Tibial nerve (tissue), 4 donors: ENCODE measurements around the gene LRRIQ3. TPM values are rescaled to one million over a fixed set of nuclear protein-coding genes. Genes with fewer than 3 reads are reported as not detected.
"Not testable (repeated sequence)": the region's sequence is repeated elsewhere in the genome, so short reads cannot be mapped to it uniquely, and the experiment has no call there.

Experiments used
- DNase-seq, 2 donors: peaks; one replicate each; pipeline ENCODE4 v3.0.0-alpha.2; 2019; ENCODE audit warnings: low spot score in 2 of 2
- H3K27ac ChIP-seq, 4 donors: fragments of 200-600 bp; sonication (generic) in 3 of 4; one replicate each; pipeline ENCODE4 v1.5.1; 2017 to 2019; ENCODE audit warnings: mild to moderate bottlenecking in 1 of 4
- H3K27me3 ChIP-seq, 2 donors: fragments of 200-600 bp; sonication (generic) in 1 of 2; one replicate each; pipeline versions ENCODE4 v1.5.1 to v1.6.0; 2017 to 2019
- H3K36me3 ChIP-seq, 3 donors: fragments of 200-600 bp; sonication (generic); one replicate each; pipeline ENCODE4 v1.5.1; 2018 to 2019
- H3K4me1 ChIP-seq, 4 donors: fragments of 200-600 bp; sonication (generic) in 3 of 4; one replicate each; pipeline ENCODE4 v1.5.1; 2017 to 2019
- H3K4me3 ChIP-seq, 4 donors: fragments of 200-600 bp; sonication (generic) in 3 of 4; one replicate each; pipeline ENCODE4 v1.5.1; 2017 to 2019; ENCODE audit warnings: mild to moderate bottlenecking in 1 of 4, moderate library complexity in 1 of 4
- H3K9me3 ChIP-seq, 4 donors: fragments of 200-600 bp; sonication (generic) in 3 of 4; one replicate each; pipeline ENCODE4 v1.5.1; 2017 to 2019
- EP300 ChIP-seq, 2 donors: sonication (generic); formaldehyde crosslinking; IDR thresholded peaks; one replicate each; pipeline ENCODE4 v1.6.1; 2017; ENCODE audit warnings: antibody characterized with exemption in 2 of 2, mild to moderate bottlenecking in 1 of 2
- POLR2A ChIP-seq, 2 donors: fragments of 450-650 bp; IDR thresholded peaks; one replicate each; pipeline ENCODE4 v1.6.1; 2017; ENCODE audit warnings: antibody characterized with exemption in 2 of 2, mild to moderate bottlenecking in 2 of 2, moderate library complexity in 2 of 2
- WGBS, 2 donors: methylation state at CpG; one replicate each; pipeline ENCODE4 v1.1.5; 2018; 5-methylcytosine and 5-hydroxymethylcytosine counted together
- total RNA-seq, 4 donors: library from RNA; depleted of rRNA; stranded (reverse); fragments of >200 nt; gene quantifications; one replicate each; pipeline ENCODE4 v1.1.0, GENCODE V29; 2016
- TF ChIP-seq, protein P1 (sequence below), 5 experiments: fragments of 200-600 bp in 3 of 5; fragments of 450-650 bp in 2 of 5; sonication (generic) in 3 of 5; IDR thresholded peaks; one replicate each; pipeline ENCODE4 v1.5.1; 2016 to 2019; ENCODE audit warnings: antibody characterized with exemption in 5 of 5, mild to moderate bottlenecking in 3 of 5, moderate library complexity in 2 of 5

LRRIQ3 gene
- total RNA-seq, 4 donors from 2014 or later, result 0.20 to 1.3 (median 0.55) TPM

DNA sequence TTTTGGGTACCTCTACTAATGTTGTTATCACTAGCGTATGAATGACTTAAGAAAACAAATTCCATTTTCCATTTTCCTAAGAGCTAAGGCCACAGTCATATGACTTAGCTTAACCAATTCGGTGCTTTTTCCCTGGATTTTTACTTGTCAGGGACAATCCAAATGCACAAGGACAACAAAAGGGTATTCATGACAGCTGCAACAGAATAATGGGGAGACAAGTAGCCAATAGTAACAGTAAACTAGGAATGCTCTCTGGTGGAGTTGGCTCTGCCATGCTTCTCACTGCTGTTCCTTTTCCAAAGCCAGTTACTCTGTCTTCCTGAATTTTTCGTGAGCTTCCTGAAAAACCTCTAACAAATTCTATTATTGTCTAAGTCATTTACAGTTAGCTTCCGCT, 52.9 kb downstream of the LRRIQ3 start:
- H3K27ac ChIP-seq, result no peak overlapping the region
- H3K9me3 ChIP-seq, result peaks cover 0 to 6% (median 0%) of the 10 kb centered on the region in 4 donors
- DNase-seq, result no peak
- H3K36me3 ChIP-seq, result no peaks in the 10 kb centered on the region
- WGBS, 2 donors, result 77 to 82% methylated on average over 4 of the region's 4 CpGs
- H3K4me3 ChIP-seq, result no peak overlapping the region
- H3K4me1 ChIP-seq, result no peaks in the 10 kb centered on the region
- no peaks in the 10 kb centered on the region for H3K27me3 ChIP-seq
- no peak for TF ChIP-seq POLR2A (IDR thresholded peaks at IDR 0.05)
- TF ChIP-seq EP300 (IDR thresholded peaks at IDR 0.05), result no peak
- TF ChIP-seq, protein P1, sequence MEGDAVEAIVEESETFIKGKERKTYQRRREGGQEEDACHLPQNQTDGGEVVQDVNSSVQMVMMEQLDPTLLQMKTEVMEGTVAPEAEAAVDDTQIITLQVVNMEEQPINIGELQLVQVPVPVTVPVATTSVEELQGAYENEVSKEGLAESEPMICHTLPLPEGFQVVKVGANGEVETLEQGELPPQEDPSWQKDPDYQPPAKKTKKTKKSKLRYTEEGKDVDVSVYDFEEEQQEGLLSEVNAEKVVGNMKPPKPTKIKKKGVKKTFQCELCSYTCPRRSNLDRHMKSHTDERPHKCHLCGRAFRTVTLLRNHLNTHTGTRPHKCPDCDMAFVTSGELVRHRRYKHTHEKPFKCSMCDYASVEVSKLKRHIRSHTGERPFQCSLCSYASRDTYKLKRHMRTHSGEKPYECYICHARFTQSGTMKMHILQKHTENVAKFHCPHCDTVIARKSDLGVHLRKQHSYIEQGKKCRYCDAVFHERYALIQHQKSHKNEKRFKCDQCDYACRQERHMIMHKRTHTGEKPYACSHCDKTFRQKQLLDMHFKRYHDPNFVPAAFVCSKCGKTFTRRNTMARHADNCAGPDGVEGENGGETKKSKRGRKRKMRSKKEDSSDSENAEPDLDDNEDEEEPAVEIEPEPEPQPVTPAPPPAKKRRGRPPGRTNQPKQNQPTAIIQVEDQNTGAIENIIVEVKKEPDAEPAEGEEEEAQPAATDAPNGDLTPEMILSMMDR (IDR thresholded peaks at IDR 0.05), result no peak

DNA sequence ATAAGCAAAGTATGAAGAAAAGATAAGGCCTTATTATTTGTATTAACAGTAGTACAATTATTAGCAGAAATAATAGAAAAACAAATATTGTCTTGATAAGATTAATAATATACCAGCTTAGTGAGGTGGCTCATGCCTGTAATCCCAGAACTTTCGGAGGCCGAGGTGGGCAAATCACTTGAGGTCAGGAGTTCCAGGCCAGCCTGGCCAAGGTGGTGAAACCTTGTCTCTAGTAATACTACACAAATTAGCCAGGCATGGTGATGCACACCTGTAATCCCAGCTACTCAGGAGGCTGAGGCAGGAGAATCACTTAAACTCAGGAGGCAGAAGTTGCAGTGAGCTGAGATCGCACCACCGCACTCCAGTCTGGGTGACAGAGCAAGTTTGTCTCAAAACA, 80.6 kb downstream of the LRRIQ3 start:
- H3K4me1 ChIP-seq, DNase-seq, H3K4me3 ChIP-seq, H3K36me3 ChIP-seq, H3K9me3 ChIP-seq, H3K27ac ChIP-seq, H3K27me3 ChIP-seq: not testable (repeated sequence)
- 91 to 94% methylated on average over 4 of the region's 4 CpGs for WGBS, 2 donors

DNA sequence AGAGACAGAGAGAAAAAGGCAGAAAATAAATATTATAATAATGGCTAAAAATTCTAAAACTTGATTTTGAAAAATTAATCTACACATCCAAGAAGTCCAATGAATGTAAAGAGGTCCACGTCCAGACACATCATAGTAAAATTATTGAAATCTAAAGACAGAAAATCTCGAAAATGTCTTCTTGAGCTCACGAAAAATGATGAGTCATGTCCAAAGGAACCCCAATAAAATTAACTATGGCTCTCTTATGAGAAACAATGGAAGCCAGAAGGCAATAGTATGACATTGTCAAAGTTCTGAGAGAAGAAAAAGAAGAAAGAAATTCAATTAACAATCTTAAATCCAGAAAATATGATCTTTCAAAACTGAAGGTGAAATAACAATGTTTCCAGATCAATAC, 84.6 kb downstream of the LRRIQ3 start:
- H3K27ac ChIP-seq, result no peak overlapping the region
- H3K27me3 ChIP-seq, result no peaks in the 10 kb centered on the region
- H3K4me3 ChIP-seq, result no peak overlapping the region
- H3K36me3 ChIP-seq, result no peaks in the 10 kb centered on the region
- TF ChIP-seq, protein P1 (IDR thresholded peaks at IDR 0.05), result no peak
- TF ChIP-seq POLR2A (IDR thresholded peaks at IDR 0.05) (no peak), EP300 (IDR thresholded peaks at IDR 0.05) (no peak)
- no peaks in the 10 kb centered on the region for H3K4me1 ChIP-seq
- no peaks in the 10 kb centered on the region for H3K9me3 ChIP-seq
- WGBS, 2 donors, result 79 to 82% methylated on average over 3 of the region's 3 CpGs
- no peak for DNase-seq

DNA sequence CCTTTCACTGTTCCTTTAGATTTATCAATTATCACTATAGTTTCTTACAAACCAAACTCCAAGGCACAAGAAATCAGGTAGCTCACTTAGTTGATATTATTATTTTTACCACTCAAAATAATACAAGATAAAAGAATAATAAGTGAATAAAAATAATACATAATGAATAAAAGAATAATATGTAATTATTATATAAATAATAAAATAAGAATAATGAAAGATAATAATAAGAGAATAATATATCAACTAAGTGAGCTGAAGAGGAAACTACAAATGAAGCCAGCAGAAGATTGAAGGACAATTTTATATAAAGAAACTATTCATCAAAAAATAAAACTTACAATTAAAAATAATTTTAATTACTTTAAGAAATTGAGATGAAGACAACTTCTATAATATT, 90.6 kb downstream of the LRRIQ3 start:
- H3K9me3 ChIP-seq, result no peaks in the 10 kb centered on the region
- H3K36me3 ChIP-seq, result no peaks in the 10 kb centered on the region
- H3K27me3 ChIP-seq, result no peaks in the 10 kb centered on the region
- DNase-seq, result no peak
- no peaks in the 10 kb centered on the region for H3K4me1 ChIP-seq
- no peak overlapping the region for H3K27ac ChIP-seq
- TF ChIP-seq POLR2A (IDR thresholded peaks at IDR 0.05) (no peak), EP300 (IDR thresholded peaks at IDR 0.05) (no peak)
- TF ChIP-seq, protein P1 (IDR thresholded peaks at IDR 0.05), result no peak
- H3K4me3 ChIP-seq, result no peak overlapping the region

DNA sequence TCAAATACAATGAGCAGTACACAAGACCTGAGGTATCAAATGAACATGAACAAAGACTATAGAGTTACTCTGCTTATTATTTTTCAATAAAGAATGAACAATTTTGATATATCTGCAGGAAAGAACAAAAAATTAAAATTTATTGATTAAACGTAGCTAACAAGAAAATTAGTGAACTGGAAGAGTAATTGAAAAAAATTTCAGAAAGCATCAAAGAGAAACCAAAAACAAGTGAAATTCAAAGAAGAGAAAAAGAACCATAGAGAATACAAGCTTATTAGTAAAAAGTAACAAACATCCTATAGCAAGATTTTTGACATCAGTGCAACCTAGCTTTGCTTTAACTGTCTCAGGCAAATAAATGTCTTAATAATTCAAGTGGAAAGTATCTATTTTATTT, 106.6 kb downstream of the LRRIQ3 start:
- Histone ChIP-seq H3K27me3 (no peaks in the 10 kb centered on the region), H3K4me3 (no peak overlapping the region), H3K36me3 (no peaks in the 10 kb centered on the region), H3K27ac (no peak overlapping the region), H3K4me1 (no peaks in the 10 kb centered on the region), H3K9me3 (peaks cover 0 to 16% (median 0%) of the 10 kb centered on the region in 4 donors)
- TF ChIP-seq EP300 (IDR thresholded peaks at IDR 0.05), result no peak
- TF ChIP-seq, protein P1 (IDR thresholded peaks at IDR 0.05), result no peak
- no peak for TF ChIP-seq POLR2A (IDR thresholded peaks at IDR 0.05)
- 85 to 91% methylated on average over 1 of the region's 1 CpG for WGBS, 2 donors
- DNase-seq, result no peak

DNA sequence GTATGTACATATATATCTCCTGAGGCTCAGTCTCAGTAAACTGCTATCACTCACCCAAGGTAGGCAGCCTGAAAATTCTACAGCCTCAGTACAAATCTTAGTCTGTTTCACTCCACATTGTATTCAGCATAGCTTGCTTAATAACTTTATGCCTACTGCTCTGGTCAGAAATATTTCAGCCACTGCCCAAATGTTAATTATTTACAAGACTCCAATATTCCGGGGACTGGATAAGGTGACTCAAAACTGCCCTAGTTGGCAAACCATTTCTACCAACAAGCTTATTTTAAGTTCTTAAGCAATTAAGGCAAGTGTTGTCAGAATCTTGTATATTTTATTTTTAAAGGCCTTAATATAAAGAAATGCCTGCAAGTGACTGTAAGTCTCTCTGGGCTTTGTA, 114.8 kb downstream of the LRRIQ3 start:
- Histone ChIP-seq H3K27me3 (no peaks in the 10 kb centered on the region), H3K4me1 (no peaks in the 10 kb centered on the region)

More for the DNA sequence above, 114.8 kb downstream of the LRRIQ3 start:
- Histone ChIP-seq H3K27ac (no peak overlapping the region), H3K36me3 (no peaks in the 10 kb centered on the region), H3K4me3 (no peak overlapping the region), H3K9me3 (no peaks in the 10 kb centered on the region)
- WGBS, 2 donors, result 70 to 91% methylated on average over 1 of the region's 1 CpG
- no peak for DNase-seq
- TF ChIP-seq, protein P1 (IDR thresholded peaks at IDR 0.05), result no peak
- TF ChIP-seq EP300 (IDR thresholded peaks at IDR 0.05) (no peak), POLR2A (IDR thresholded peaks at IDR 0.05) (no peak)
